Mesendoderm (in vitro differentiated cells): ENCODE data around the gene MTMR4.

ENCODE experiments used
- DNase-seq: peaks from one replicate; pipeline ENCODE4 v3.0.0; 2013
- H2AK5ac ChIP-seq: 2 replicates; pipeline ENCODE4 v1.6.1; 2013; ENCODE audit warnings: low read length, inconsistent platforms
- H2BK120ac ChIP-seq: 2 replicates; pipeline ENCODE4 v1.6.1; 2013; ENCODE audit warnings: low read depth, mild to moderate bottlenecking, low read length, moderate library complexity, mixed read lengths
- H2BK15ac ChIP-seq: replicated peaks from 2 replicates; pipeline ENCODE4 v1.6.1; 2013; ENCODE audit warnings: low read depth, mild to moderate bottlenecking, moderate library complexity
- H2BK5ac ChIP-seq: 2 replicates; pipeline ENCODE4 v1.6.1; 2013; ENCODE audit warnings: low read length, inconsistent platforms
- H3K18ac ChIP-seq: 2 replicates; pipeline ENCODE4 v1.6.1; 2013; ENCODE audit warnings: mild to moderate bottlenecking, low read length, mixed read lengths
- H3K23ac ChIP-seq: one replicate; pipeline ENCODE4 v1.6.1; 2013; ENCODE audit warnings: low read length
- H3K27ac ChIP-seq: 2 replicates; pipeline ENCODE4 v1.5.1; 2013; ENCODE audit warnings: low read depth, mild to moderate bottlenecking, inconsistent platforms, low read length, moderate library complexity
- H3K27me3 ChIP-seq: 2 replicates; pipeline ENCODE4 v1.6.1; 2013; ENCODE audit warnings: low read length, control low read depth, mild to moderate bottlenecking, inconsistent platforms; ENCODE audit not compliant: insufficient read depth, poor library complexity
- H3K36me3 ChIP-seq: 2 replicates; pipeline ENCODE4 v1.6.1; 2013; ENCODE audit warnings: low read length, inconsistent platforms; ENCODE audit not compliant: control insufficient read depth, insufficient read depth
- H3K4ac ChIP-seq: one replicate; pipeline ENCODE4 v1.6.1; 2013; ENCODE audit warnings: low read depth, mild to moderate bottlenecking, low read length, moderate library complexity
- H3K4me1 ChIP-seq: 2 replicates; pipeline ENCODE4 v1.6.1; 2013; ENCODE audit warnings: low read depth, low read length, inconsistent platforms; ENCODE audit not compliant: control insufficient read depth
- H3K4me2 ChIP-seq: 2 replicates; pipeline ENCODE4 v1.6.1; 2013; ENCODE audit warnings: low read length
- H3K4me3 ChIP-seq: 2 replicates; pipeline ENCODE4 v1.5.1; 2013; ENCODE audit warnings: mild to moderate bottlenecking, low read length
- H3K56ac ChIP-seq: one replicate; pipeline ENCODE4 v1.6.1; 2013; ENCODE audit warnings: low read length
- H3K79me1 ChIP-seq: 2 replicates; pipeline ENCODE4 v1.6.1; 2013; ENCODE audit warnings: low read length, inconsistent platforms
- H3K79me2 ChIP-seq: 2 replicates; pipeline ENCODE4 v1.6.1; 2013; ENCODE audit warnings: mild to moderate bottlenecking, low read length; ENCODE audit not compliant: control insufficient read depth, insufficient read depth
- H3K9ac ChIP-seq: 2 replicates; pipeline ENCODE4 v1.6.1; 2013; ENCODE audit warnings: low read length, inconsistent platforms
- H4K5ac ChIP-seq: one replicate; pipeline ENCODE4 v1.6.1; 2013; ENCODE audit warnings: low read length
- H4K8ac ChIP-seq: one replicate; pipeline ENCODE4 v1.6.1; 2013; ENCODE audit warnings: low read depth, mild to moderate bottlenecking, control low read depth, low read length, moderate library complexity
- WGBS: extraction: QIAGEN DNeasy Blood & Tissue Kit; methylation state at CpG from one replicate; pipeline ENCODE4 v1.1.7; 2013; ENCODE audit warnings: low lambda C conversion rate, missing lambda C conversion rate; ENCODE audit not compliant: insufficient coverage; ENCODE audit errors: extremely low coverage; 5-methylcytosine and 5-hydroxymethylcytosine counted together

The MTMR4 gene

DNA sequence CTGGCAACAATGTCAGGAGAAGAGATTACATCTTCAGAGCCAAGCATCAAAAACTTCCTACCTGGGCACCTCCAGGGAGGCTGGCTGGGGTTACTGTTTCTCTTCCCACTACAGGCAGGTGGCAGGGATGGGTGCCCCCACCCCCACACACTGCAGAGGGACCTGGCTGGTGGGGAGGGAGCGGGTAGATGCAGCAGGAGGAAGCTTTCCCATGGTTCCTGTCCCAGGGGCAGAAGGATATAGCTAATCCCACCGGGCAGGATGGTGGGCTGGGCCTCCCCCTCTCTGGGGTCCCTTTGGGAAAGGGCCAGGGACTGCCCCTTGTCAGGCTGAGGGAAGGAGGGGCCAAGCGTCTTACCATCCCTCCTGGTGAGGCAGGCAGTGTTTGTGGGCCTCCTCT is 16.7 kb upstream of the MTMR4 start:
- Histone ChIP-seq H3K27ac (no peak overlapping the region), H2AK5ac (no peak overlapping the region), H2BK120ac (no peak overlapping the region), H4K5ac (no peak overlapping the region), H3K4me2 (peak overlapping the region; percentile 58), H3K27me3 (no peaks in the 10 kb centered on the region), H3K56ac (no peak overlapping the region), H3K18ac (no peak overlapping the region), H2BK15ac (no peak overlapping the region), H3K79me1 (no peaks in the 10 kb centered on the region), H2BK5ac (no peak overlapping the region), H3K23ac (no peak overlapping the region), H3K36me3 (no peaks in the 10 kb centered on the region), H3K4me3 (no peak overlapping the region), H3K4ac (no peak overlapping the region), H3K79me2 (no peaks in the 10 kb centered on the region), H3K4me1 (no peaks in the 10 kb centered on the region), H3K9ac (peak overlapping the region; percentile 50), H4K8ac (no peak overlapping the region)
- WGBS, result no CpG with 5 or more reads among the region's 3 CpGs
- no peak for DNase-seq

DNA sequence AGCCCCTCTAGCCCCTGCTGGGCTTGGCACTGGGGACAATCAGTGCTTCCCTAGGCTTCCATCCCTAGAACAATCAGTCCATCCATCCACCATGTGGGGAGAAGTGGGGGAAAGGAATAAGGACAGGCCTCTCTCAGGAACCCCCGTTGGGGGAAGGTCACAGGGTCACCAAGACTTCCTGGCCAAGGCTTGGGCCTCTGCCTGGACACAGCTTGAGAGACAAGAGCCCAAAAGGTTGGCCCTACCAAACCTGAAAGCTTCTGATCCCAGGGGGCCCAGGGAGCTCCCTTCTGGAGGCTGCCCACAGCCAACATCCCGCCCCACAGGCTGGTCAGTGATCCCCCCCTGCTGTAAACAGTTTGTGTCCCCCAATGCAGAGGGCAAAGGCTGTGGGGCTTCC is 16.2 kb upstream of the MTMR4 start:
- WGBS, result no CpG with 5 or more reads among the region's 2 CpGs
- H2BK120ac ChIP-seq, result no peak overlapping the region
- H3K4me3 ChIP-seq, result no peak overlapping the region

GRCh38 chr17:58529275-58529674 is 14.8 kb upstream of the MTMR4 start:
- Histone ChIP-seq H2BK5ac (no peak overlapping the region), H3K18ac (no peak overlapping the region), H2BK120ac (no peak overlapping the region), H3K9ac (no peak overlapping the region), H3K4me1 (no peaks in the 10 kb centered on the region), H4K8ac (no peak overlapping the region), H3K4me2 (no peak overlapping the region), H3K27me3 (no peaks in the 10 kb centered on the region), H3K23ac (no peak overlapping the region), H3K27ac (no peak overlapping the region), H3K79me1 (no peaks in the 10 kb centered on the region), H2AK5ac (no peak overlapping the region), H3K4me3 (no peak overlapping the region), H2BK15ac (no peak overlapping the region), H4K5ac (no peak overlapping the region), H3K36me3 (no peaks in the 10 kb centered on the region), H3K79me2 (no peaks in the 10 kb centered on the region), H3K4ac (no peak overlapping the region), H3K56ac (no peak overlapping the region)
- no CpG with 5 or more reads among the region's 1 CpG for WGBS
- no peak for DNase-seq

More for the DNA sequence above, 16.2 kb upstream of the MTMR4 start:
- Histone ChIP-seq H2BK5ac (no peak overlapping the region), H3K4me2 (no peak overlapping the region), H3K56ac (no peak overlapping the region), H3K36me3 (no peaks in the 10 kb centered on the region), H2AK5ac (no peak overlapping the region), H3K9ac (no peak overlapping the region), H3K79me1 (no peaks in the 10 kb centered on the region), H4K8ac (no peak overlapping the region), H3K23ac (no peak overlapping the region), H3K18ac (no peak overlapping the region), H3K27ac (no peak overlapping the region), H3K27me3 (no peaks in the 10 kb centered on the region), H4K5ac (no peak overlapping the region), H3K4ac (no peak overlapping the region), H2BK15ac (no peak overlapping the region), H3K79me2 (no peaks in the 10 kb centered on the region), H3K4me1 (no peaks in the 10 kb centered on the region)
- no peak for DNase-seq

DNA sequence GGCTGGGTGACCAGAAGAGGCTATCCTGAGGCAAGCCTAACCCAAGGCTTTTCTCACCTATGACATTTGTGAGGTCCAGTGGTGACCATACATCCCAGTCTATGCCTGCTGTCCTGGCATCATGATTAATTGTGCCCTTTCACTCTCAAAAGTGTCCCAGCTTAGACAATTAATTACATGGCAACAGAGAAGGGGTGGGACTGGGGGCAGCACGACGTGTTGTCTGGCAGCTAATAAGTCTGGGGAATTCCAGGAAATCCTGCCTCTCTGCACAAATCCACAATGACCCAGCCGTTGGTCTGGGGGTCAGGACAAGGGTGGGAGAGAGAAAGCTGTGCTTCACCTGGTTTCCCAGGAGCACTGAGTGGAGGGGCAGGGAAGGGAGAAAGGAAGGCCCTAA is 14.0 kb upstream of the MTMR4 start:
- no peak overlapping the region for H4K8ac ChIP-seq
- no peak overlapping the region for H3K27ac ChIP-seq
- no peaks in the 10 kb centered on the region for H3K79me1 ChIP-seq
- H3K36me3 ChIP-seq, result no peaks in the 10 kb centered on the region
- no peak overlapping the region for H3K9ac ChIP-seq
- no peaks in the 10 kb centered on the region for H3K79me2 ChIP-seq
- H3K4me2 ChIP-seq, result no peak overlapping the region
- no peak overlapping the region for H3K18ac ChIP-seq
- no peak overlapping the region for H3K23ac ChIP-seq
- H2AK5ac ChIP-seq, result no peak overlapping the region
- H4K5ac ChIP-seq, result no peak overlapping the region
- no peaks in the 10 kb centered on the region for H3K4me1 ChIP-seq
- no peaks in the 10 kb centered on the region for H3K27me3 ChIP-seq
- H2BK5ac ChIP-seq, result no peak overlapping the region
- no peak overlapping the region for H2BK15ac ChIP-seq
- H3K4ac ChIP-seq, result no peak overlapping the region
- no CpG with 5 or more reads among the region's 3 CpGs for WGBS
- DNase-seq, result no peak
- H2BK120ac ChIP-seq, result no peak overlapping the region
- no peak overlapping the region for H3K4me3 ChIP-seq
- H3K56ac ChIP-seq, result no peak overlapping the region

GRCh38 chr17:58527949-58528348 is 13.5 kb upstream of the MTMR4 start:
- no peak overlapping the region for H2BK120ac ChIP-seq
- no peak overlapping the region for H4K5ac ChIP-seq
- no peaks in the 10 kb centered on the region for H3K36me3 ChIP-seq
- H3K4me3 ChIP-seq, result no peak overlapping the region
- H3K18ac ChIP-seq, result no peak overlapping the region
- no CpG with 5 or more reads among the region's 3 CpGs for WGBS
- no peak overlapping the region for H3K23ac ChIP-seq
- no peak overlapping the region for H2AK5ac ChIP-seq
- H3K79me1 ChIP-seq, result no peaks in the 10 kb centered on the region
- peak overlapping the region; percentile 19 for H3K56ac ChIP-seq
- H3K27ac ChIP-seq, result no peak overlapping the region
- no peaks in the 10 kb centered on the region for H3K4me1 ChIP-seq
- H3K4me2 ChIP-seq, result no peak overlapping the region
- no peak overlapping the region for H3K9ac ChIP-seq
- no peak overlapping the region for H2BK5ac ChIP-seq
- peak; percentile 67 for DNase-seq
- no peak overlapping the region for H3K4ac ChIP-seq
- no peaks in the 10 kb centered on the region for H3K27me3 ChIP-seq
- H3K79me2 ChIP-seq, result no peaks in the 10 kb centered on the region
- H2BK15ac ChIP-seq, result no peak overlapping the region
- H4K8ac ChIP-seq, result no peak overlapping the region

GRCh38 chr17:58527306-58527705 is 12.9 kb upstream of the MTMR4 start:
- Histone ChIP-seq H3K56ac (no peak overlapping the region), H2BK15ac (no peak overlapping the region), H2AK5ac (no peak overlapping the region), H3K23ac (no peak overlapping the region), H3K4me3 (no peak overlapping the region), H3K79me2 (no peaks in the 10 kb centered on the region), H3K4me1 (no peaks in the 10 kb centered on the region), H3K79me1 (no peaks in the 10 kb centered on the region), H4K5ac (no peak overlapping the region), H3K36me3 (no peaks in the 10 kb centered on the region), H3K9ac (no peak overlapping the region), H3K4ac (no peak overlapping the region), H2BK120ac (no peak overlapping the region), H3K18ac (no peak overlapping the region), H2BK5ac (no peak overlapping the region), H4K8ac (no peak overlapping the region), H3K27ac (no peak overlapping the region), H3K4me2 (no peak overlapping the region), H3K27me3 (no peaks in the 10 kb centered on the region)
- DNase-seq, result no peak
- no CpG with 5 or more reads among the region's 2 CpGs for WGBS
